GM21529 (cell line): ENCODE measurements around the gene CFAP97D1.

Source experiments
- ATAC-seq: cut with Tn5 transposase; IDR thresholded peaks from one replicate; pipeline ENCODE4 v1.9.1; 2021; ENCODE audit not compliant: unreplicated experiment

The CFAP97D1 gene

DNA sequence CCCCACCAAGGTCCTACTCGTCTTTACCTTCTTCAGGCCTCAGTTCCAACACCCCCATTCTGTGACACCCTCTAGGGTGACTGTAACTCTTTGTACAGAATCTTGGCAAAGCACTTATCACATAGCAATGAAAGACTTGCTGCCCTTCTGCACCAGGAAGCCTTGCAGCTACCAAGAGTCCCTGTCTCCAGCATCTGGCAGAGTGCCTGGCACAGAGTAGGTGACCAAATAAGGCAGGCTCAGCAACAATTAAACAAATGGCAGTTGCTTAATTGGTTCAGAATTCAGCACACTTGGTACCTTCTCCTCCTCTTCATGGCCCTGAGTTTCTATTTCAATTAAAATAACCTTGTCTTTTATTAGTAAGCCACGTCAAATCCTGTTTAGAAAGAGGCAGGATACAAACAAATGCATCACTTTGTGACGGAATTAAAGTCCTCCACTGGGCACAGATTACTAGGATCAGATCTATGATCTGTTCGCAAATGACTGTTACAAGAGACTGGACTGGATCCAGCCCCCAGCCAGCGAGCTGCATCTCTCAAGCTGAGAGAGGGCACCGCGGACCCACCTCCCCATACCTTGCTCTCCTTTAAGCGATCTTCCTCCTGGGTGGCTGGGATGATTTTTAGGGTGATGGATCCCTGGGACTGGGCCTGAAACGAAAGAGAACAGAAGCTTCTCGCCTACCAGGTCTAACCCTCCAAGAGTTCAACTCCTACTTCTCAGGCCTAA, 43.3 kb downstream of the CFAP97D1 start:
- ATAC-seq = no peak

DNA sequence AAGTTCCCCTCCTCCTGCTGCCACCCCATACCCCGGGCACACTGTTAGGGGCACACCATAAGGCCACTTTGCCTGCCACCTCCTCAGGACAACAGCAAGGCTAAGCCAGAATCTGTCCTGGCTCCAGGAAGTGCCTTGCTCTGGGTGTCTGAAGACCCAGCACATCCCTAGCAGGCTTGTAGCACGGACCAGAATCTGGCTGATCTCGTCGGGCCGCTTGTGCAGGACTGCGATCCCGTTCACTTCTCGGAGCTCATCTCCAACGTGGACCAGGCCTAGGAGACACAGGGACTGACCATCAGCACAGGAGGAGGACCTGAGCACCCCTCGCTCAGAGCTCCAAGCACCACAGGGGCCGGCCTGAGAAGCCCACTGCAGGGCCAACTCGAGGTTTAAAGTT, 45.3 kb downstream of the CFAP97D1 start:
- no peak for ATAC-seq

DNA sequence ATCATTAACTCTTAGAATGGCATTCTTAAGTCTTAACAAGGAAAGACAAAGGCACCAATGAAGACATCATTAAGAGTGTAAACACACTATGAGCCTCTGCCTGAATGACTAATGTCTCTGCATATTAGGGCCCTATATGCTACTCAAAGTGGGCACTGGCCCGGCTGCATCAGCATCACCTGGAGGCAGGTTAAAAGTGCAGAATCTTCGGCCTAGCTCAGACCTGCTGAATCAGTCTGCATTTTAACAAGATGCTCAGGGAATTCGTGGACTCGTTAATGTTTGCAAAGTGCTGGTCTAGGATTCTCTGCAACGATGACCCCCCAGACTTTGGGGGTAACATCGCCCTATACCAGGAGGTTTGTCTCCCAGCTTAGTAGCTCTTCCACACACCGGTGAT, 46.0 kb downstream of the CFAP97D1 start:
- ATAC-seq = no peak

DNA sequence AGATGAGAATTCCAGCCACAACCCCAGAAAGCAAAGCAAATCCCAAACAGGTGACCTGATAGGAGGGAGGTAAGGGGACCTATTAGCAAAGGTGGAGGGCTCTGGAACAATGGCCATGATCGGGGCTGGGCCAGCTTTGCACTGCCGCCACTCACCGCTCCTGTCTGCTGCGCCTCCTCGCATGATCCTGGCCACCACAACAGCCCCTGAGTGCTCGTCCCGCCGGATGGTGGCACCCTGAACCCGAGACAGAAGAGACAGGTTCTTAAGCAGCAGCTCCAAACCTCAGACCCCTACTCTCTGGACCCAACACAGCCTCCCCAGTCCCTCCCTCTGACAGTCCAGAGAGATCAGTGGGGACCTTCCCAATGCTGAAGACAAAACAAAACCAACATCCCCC, 47.4 kb downstream of the CFAP97D1 start:
- no peak for ATAC-seq

DNA sequence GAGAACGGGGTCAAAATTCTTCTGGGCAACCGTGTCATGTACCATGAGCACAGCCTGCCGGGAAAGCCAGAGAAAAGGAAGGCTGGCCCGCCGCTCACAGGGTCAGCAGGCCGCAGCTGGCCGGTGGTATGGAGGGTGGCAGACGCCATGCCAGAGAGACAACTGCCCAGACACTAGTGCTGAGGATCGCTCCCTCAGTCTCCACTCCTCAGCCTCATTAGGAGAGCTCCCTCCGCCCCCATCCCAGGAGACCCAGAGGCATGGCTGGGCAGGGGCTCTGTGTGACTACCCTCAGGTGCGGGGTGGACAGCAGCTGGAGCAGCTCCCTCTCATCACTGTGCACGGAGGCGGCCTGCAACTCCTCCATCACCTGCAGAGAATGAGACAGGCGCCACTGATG, 49.5 kb downstream of the CFAP97D1 start:
- no peak for ATAC-seq

DNA sequence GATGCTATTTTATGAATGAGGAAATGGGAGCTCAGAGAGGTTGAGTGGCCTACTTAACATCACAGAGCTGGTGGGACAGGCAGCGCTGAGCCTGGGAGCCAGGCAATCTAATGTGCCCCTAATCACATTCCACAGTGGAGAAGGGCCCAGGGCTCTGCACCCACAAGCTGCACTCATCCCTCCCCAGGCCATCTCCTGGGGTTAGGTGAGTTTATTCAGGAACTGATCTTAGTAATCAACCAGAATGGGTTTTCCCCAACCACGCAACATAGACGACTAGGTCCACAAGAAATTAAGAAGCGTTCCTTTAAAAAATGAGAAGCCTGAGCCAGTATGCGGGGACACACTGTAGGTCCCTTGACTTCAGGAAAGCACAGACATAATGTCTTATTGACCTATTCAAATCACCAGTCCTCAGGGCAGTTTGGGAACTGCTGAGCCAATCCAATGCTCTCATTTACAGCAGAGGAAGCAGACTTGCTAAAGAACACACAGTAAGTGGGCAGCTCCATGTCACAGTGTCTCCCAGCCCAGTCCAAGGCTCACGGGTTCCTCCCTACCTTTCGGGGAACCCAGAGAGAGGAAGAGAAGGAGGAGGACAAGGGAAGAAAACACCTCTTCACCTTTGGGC, 50.4 kb downstream of the CFAP97D1 start:
- ATAC-seq = no peak

DNA sequence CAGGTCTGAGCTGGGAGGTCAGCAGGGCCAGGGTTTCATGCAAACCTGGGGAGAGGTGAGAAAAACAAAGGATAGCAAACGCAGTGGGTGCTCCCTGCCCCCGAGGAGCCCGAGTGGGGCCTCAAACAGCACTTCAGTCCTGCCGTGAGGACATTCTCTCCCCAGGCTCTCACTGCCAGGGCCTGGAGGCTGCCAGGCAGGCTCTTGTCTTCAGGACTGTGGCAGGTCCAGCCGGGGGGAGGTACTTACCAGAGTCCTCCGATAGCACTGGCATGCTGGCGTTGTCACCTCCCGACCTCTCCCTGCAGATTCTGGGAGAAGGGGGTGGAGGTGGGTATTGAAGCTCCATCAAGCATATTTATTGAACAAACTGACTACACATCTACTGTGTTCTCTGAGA, 51.4 kb downstream of the CFAP97D1 start:
- no peak for ATAC-seq

DNA sequence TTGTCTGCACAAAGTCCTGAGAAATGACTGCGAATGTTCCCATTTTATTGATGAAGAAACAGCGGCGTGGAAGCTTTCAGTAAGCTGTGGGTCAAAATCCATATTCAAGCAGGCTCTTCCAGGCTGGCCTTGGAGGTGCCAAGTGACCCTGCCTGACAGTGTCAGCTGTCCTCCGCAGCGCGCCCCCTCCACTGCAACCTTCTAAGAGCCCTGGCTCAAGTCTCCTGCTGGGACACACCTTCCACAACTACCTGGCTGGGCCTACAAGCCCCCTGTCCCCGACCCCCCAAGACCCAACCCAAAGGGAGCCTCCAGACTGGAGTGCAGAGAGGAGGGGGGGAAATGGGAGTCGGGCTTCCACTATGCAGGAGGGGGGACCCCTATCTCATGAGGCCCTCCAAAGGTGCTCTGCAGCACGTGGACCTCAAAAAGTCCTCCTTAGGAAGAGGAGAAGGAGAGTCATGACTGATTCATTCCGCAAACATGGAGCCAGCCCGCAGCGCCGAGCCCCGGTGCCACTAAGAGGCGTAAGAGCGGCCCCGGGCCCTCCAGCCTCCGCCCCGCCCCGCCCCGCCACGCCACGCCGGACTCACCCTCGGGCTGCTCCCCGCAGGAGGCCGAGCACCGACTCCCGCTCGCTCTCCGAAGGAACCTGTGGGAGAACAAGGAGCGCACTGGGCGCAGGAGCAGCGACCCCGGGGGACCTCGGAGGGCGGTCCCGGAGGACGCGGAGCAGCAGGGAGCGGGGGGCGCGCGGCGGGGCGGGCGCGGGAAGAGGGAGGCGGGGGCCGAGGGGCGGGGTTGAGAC, 52.1 kb downstream of the CFAP97D1 start:
- no peak for ATAC-seq

DNA sequence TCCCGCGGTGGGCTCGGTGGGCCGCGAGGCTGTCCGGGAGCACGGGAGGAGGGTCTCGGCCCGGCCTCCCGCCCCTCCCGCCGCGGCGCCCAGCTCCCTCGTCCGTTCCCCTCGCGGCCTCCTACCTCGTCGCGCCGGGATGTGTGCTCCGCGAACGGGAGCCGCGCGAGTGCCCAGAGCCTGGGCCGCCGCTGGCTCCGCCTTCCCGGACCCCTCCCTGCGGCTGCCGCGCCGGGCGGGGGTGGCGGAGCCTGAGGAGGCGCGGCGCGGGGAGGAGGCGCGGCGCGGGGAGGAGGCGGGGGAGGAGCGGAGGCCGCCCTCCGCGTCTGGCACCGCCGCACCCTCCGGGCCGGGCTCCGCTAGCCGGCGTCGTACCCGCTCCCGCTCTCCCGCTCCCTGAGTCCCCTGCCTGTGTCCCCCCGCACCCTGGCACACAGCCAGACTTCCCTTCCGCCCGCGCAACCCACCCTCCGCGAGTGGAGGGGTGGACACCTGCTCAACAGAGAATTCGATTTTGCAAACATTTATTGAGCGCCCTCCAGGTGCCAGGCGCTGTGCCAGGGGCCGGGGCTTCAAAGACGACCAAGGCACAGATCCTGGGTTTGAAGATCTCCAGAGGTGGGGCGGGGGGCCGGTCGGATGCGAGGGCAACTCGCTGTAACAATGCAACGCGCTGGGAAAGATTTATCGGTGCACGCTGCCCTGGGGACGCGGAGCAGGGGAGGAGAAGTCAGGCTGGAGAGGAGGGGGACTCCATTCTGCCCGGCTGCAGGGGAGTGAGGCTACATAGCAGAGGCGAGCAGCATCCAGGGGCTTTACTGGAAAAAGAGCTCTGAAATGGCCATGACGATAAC, 53.0 kb downstream of the CFAP97D1 start, which contains the start of gene MPP3:
Gene MPP3 (minus strand): TSS at position 171 of the 854 bp plus-strand sequence. CDS start 1,240 bp downstream, outside the sequence.
- ATAC-seq = no peak

DNA sequence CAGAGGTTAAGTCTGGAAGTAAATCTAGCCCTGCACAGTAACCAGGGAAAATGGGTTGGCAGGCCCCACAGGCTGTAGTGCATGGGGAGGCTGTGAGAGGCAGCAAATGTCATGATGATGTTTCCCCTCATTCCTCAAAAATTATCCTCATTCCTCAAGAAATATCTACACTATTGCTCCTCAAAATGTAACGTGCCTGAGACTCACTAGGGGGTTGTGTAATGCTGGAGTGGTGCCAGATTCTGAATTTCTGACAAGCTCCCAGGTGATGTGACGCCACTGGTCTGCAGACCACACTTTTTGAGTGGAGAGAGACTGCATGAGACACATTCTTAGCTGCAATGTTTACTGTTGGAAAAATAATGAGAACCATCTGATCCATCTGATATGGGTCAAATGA, 53.9 kb downstream of the CFAP97D1 start:
- no peak for ATAC-seq
